Common myeloid progenitor, CD34-positive (primary cell): ENCODE results near the gene LGR4.

Experiments used
- CTCF ChIA-PET: fragments of 350-600 bp; sonication (Branson Sonifier 250); formaldehyde crosslinking; loops from one replicate; lab custom pipeline; 2021; ENCODE audit warnings: antibody characterized with exemption; lab: Charles Lee
- POLR2A ChIA-PET: fragments of 350-600 bp; sonication (Branson Sonifier 250); formaldehyde crosslinking; loops from one replicate; lab custom pipeline; 2021; ENCODE audit warnings: antibody characterized with exemption; lab: Charles Lee
- DNase-seq, 3 donors: peaks; one replicate each; pipeline versions ENCODE4 v3.0.0 to v3.0.0-alpha.2; 2013
- H3K27ac ChIP-seq, 2 experiments: 1 replicate in 1 of 2; 2 replicates in 1 of 2; pipeline ENCODE4 v1.7.0; 2013; ENCODE audit warnings: inconsistent platforms in 2 of 2, low read length in 2 of 2, mild to moderate bottlenecking in 2 of 2, low read depth in 1 of 2, moderate library complexity in 1 of 2; ENCODE audit not compliant: severe bottlenecking in 2 of 2, insufficient read depth in 1 of 2, poor library complexity in 1 of 2
- H3K27me3 ChIP-seq, 5 experiments: replicated peaks in 2 of 5; 1 replicate in 3 of 5; 2 replicates in 2 of 5; pipeline versions ENCODE4 v1.6.1 to v1.7.0; 2013; ENCODE audit warnings: low read length in 4 of 5, mild to moderate bottlenecking in 2 of 5, moderate library complexity in 2 of 5, inconsistent platforms in 1 of 5; ENCODE audit not compliant: insufficient read depth in 5 of 5, control insufficient read depth in 4 of 5
- H3K36me3 ChIP-seq, 4 experiments: 1 replicate in 2 of 4; 2 replicates in 2 of 4; pipeline versions ENCODE4 v1.6.1 to v1.7.0; 2013; ENCODE audit warnings: low read length in 3 of 4, control low read depth in 1 of 4, mild to moderate bottlenecking in 1 of 4; ENCODE audit not compliant: control insufficient read depth in 4 of 4, insufficient read depth in 4 of 4
- H3K4me1 ChIP-seq, 4 experiments: 1 replicate in 3 of 4; 2 replicates in 1 of 4; pipeline versions ENCODE4 v1.6.1 to v1.7.1; 2013; ENCODE audit warnings: low read length in 3 of 4, mild to moderate bottlenecking in 3 of 4, control low read depth in 1 of 4, inconsistent platforms in 1 of 4, moderate library complexity in 1 of 4; ENCODE audit not compliant: control insufficient read depth in 4 of 4, insufficient read depth in 4 of 4; ENCODE audit errors: control extremely low read depth in 1 of 4
- H3K4me3 ChIP-seq, 7 experiments: 1 replicate in 4 of 7; 2 replicates in 3 of 7; pipeline versions ENCODE4 v1.5.1 to v1.7.0; 2013; ENCODE audit warnings: mild to moderate bottlenecking in 7 of 7, low read length in 6 of 7, moderate library complexity in 6 of 7, inconsistent platforms in 2 of 7, low read depth in 2 of 7, control low read depth in 1 of 7; ENCODE audit not compliant: insufficient read depth in 4 of 7, control insufficient read depth in 1 of 7; ENCODE audit errors: extremely low read depth in 1 of 7
- H3K9me3 ChIP-seq, 5 experiments: 1 replicate in 4 of 5; 2 replicates in 1 of 5; pipeline versions ENCODE4 v1.6.1 to v1.7.1; 2013; ENCODE audit warnings: low read length in 4 of 5, mild to moderate bottlenecking in 2 of 5, inconsistent platforms in 1 of 5, low read depth in 1 of 5, moderate library complexity in 1 of 5; ENCODE audit not compliant: control insufficient read depth in 4 of 5, insufficient read depth in 2 of 5; ENCODE audit errors: control extremely low read depth in 1 of 5
- WGBS: methylation state at CpG from one replicate; pipeline ENCODE4 v1.1.5; 2013; ENCODE audit not compliant: insufficient coverage; 5-methylcytosine and 5-hydroxymethylcytosine counted together

LGR4 gene

DNA sequence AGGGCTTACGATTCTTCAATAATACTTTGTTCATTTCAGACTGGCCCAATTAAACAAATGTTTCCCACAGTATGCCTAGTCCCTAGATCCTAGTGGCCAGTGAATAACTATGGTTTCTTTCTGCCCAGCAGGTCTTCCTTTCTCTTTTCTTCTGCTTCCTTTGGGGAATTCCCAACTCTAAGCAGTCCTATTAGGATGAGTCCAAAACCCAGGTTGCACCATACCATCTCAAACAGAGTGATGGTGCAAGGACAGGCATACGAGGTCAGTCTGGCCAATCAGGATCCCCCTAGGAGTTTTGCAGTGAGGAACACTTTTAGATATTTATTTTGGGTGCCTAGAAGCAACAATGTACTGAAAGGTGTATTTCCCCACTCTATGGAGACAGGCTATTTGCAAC is 68.2 kb downstream of the LGR4 start:
- Histone ChIP-seq H3K9me3 (no peaks in the 10 kb centered on the region), H3K4me3 (no peak overlapping the region), H3K27me3 (no peaks in the 10 kb centered on the region), H3K36me3 (no peaks in the 10 kb centered on the region), H3K27ac (no peak overlapping the region), H3K4me1 (no peaks in the 10 kb centered on the region)
- no peak for DNase-seq
- CTCF ChIA-PET, result no interaction called here
- 100% methylated on average over 2 of the region's 2 CpGs for WGBS
- POLR2A ChIA-PET, result no interaction called here

DNA sequence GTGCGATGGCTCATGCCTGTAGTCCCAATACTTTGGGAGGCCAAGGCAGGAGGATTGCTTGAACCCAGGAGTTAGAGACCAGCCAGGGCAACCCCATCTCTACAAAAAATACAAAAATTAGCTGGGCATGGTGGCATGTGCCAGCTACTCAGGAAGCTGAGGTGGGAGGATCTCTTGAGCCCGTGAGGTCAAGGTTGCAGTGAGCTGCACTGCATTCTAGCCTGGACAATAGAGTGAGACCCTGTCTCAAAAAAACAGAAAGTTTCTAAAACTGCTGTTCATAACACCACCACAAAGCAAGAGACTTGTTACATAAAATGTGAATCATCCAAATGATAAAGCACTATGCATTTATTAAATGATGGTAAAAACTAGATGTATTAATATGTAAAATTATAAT is 69.4 kb downstream of the LGR4 start:
- Histone ChIP-seq H3K36me3 (no peaks in the 10 kb centered on the region), H3K4me1 (no peaks in the 10 kb centered on the region), H3K27me3 (no peaks in the 10 kb centered on the region), H3K4me3 (no peak overlapping the region), H3K27ac (no peak overlapping the region), H3K9me3 (no peaks in the 10 kb centered on the region)
- 100% methylated on average over 2 of the region's 2 CpGs for WGBS
- CTCF ChIA-PET, result no interaction called here
- DNase-seq, result no peak
- POLR2A ChIA-PET, result no interaction called here

DNA sequence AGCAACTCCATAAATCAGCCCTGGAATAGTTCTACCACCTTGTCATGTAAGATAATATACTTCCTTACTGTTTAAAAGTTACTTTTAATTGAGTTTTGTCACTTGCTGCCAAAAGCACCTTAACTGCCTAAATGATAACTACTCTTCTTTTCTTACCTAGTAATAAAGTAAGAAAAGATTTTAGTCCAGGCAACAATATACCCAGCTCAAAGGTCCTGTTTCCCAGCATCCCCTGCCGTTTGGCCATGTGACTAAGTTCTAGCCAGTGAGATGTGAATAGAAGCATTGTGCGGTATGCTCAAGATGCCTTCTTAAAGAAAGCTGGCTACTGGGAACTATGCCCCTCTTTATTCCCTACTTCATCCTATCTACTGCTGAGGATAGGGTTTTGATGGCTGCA is 70.1 kb downstream of the LGR4 start:
- WGBS, result 100% methylated on average over 1 of the region's 2 CpGs
- Histone ChIP-seq H3K4me1 (no peaks in the 10 kb centered on the region), H3K27ac (no peak overlapping the region), H3K9me3 (no peaks in the 10 kb centered on the region), H3K27me3 (no peaks in the 10 kb centered on the region), H3K4me3 (no peak overlapping the region), H3K36me3 (no peaks in the 10 kb centered on the region)
- DNase-seq, result no peak
- ChIA-PET POLR2A (no interaction called here), CTCF (no interaction called here)

GRCh38 chr11:27401833-27402316 is 70.7 kb downstream of the LGR4 start:
- Histone ChIP-seq H3K27ac (no peak overlapping the region), H3K4me3 (no peak overlapping the region), H3K4me1 (no peaks in the 10 kb centered on the region), H3K36me3 (no peaks in the 10 kb centered on the region), H3K27me3 (no peaks in the 10 kb centered on the region), H3K9me3 (no peaks in the 10 kb centered on the region)
- POLR2A ChIA-PET, result interaction anchor here (0.6 kb wide), 1 partner anchor 11 kb away, joined by 3 read pairs; no protein-coding TSS in a partner anchor
- CTCF ChIA-PET, result no interaction called here
- WGBS, result 98% methylated on average over 5 of the region's 5 CpGs
- DNase-seq, result no peak

GRCh38 chr11:27401280-27401832 is 71.2 kb downstream of the LGR4 start:
- H3K27me3 ChIP-seq, result no peaks in the 10 kb centered on the region
- no peaks in the 10 kb centered on the region for H3K4me1 ChIP-seq
- DNase-seq, result no peak
- H3K27ac ChIP-seq, result no peak overlapping the region
- H3K36me3 ChIP-seq, result no peaks in the 10 kb centered on the region
- no peak overlapping the region for H3K4me3 ChIP-seq
- ChIA-PET POLR2A (interaction anchor here (0.6 kb wide), 1 partner anchor 11 kb away, joined by 3 read pairs; no protein-coding TSS in a partner anchor), CTCF (no interaction called here)
- WGBS, result 96% methylated on average over 4 of the region's 5 CpGs
- no peaks in the 10 kb centered on the region for H3K9me3 ChIP-seq

DNA sequence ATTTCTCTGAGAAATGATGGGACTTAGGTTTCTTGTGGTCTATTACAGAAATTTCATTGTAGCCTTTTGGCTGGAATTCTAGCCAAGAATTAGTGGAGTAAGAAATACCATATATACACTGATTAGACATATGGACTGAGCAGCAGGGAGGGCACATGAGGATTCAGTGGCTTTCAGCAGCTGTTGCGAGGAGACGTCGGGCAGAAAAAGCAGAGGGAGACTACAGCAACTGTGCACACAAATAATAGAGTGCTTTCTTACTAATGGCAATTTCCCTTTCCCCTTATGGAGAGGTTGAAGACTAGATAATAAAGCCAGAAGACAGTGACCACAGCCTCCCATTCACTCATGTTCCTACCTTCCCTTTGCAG is 74.2 kb downstream of the LGR4 start:
- no peak for DNase-seq
- H3K4me1 ChIP-seq, result no peaks in the 10 kb centered on the region
- POLR2A ChIA-PET, result no interaction called here
- H3K4me3 ChIP-seq, result no peak overlapping the region
- H3K36me3 ChIP-seq, result no peaks in the 10 kb centered on the region
- H3K27me3 ChIP-seq, result no peaks in the 10 kb centered on the region
- H3K27ac ChIP-seq, result no peak overlapping the region
- WGBS, result 96% methylated on average over 3 of the region's 3 CpGs
- no peaks in the 10 kb centered on the region for H3K9me3 ChIP-seq
- CTCF ChIA-PET, result interaction anchor here (0.8 kb wide), 1 partner anchor 23 kb away, joined by 3 read pairs; no protein-coding TSS in a partner anchor

GRCh38 chr11:27397624-27398399 is 74.8 kb downstream of the LGR4 start:
- H3K9me3 ChIP-seq, result no peaks in the 10 kb centered on the region
- no peak for DNase-seq
- WGBS, result 93% methylated on average over 3 of the region's 9 CpGs
- POLR2A ChIA-PET, result no interaction called here
- CTCF ChIA-PET, result interaction anchor here (0.8 kb wide), 1 partner anchor 23 kb away, joined by 3 read pairs; no protein-coding TSS in a partner anchor
- H3K4me3 ChIP-seq, result no peak overlapping the region
- H3K27ac ChIP-seq, result no peak overlapping the region
- H3K4me1 ChIP-seq, result no peaks in the 10 kb centered on the region
- H3K27me3 ChIP-seq, result no peaks in the 10 kb centered on the region
- no peaks in the 10 kb centered on the region for H3K36me3 ChIP-seq
